Activated CD4-positive, CD25-positive, alpha-beta regulatory T cell treated with anti-CD3 and anti-CD28 coated beads, Interleukin-2, amount 50 U/mL, for 72 hours (primary cell): ENCODE results near the gene ZGRF1.
"Not testable (repeated sequence)": the region's sequence is repeated elsewhere in the genome, so short reads cannot be mapped to it uniquely, and the experiment has no call there.

Source experiments
- DNase-seq: peaks from one replicate; pipeline ENCODE4 v3.0.0; 2021

The ZGRF1 gene

DNA sequence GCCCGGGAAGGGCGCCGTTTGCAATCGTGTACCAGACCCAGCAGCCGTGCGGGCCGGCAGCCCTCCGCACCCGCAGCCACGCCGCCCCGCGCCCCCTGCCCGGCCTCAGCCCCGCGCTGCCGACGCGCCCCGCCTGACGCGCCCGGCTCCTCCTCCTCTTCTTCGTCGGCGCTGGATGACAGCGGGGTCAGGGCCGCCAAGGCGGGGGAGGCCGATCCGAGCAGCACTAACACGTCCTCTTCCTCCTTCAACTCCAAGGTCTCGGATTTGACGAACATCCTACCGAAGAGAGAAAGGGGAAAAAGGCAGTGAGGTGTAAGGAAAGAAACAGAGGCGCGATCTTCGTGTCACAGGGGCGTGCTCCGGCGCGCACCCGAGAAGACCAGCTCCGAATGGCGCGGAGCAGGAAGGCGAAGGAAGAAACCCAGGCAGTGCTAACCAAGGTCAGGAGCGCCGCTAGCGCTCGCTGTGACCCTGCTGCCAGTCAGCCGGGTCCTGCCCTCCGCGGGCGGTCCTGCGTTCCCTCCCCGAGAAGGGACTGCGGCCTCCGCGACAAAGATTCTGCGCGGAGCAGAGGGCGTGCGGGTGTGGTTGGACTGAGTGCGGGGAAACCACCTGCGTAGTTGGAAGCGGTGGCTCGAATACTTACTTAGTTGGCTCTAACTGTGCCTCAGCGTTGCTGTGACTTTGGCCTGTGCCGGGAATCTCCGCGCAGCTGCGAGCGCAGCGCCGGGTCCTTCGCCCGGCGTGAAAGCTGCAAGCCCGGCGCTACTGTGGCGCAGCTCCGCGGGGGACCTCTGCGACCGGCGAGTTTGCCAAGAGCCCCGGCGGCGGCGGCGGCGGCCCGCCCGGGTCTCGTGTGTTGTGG lies 121.3 kb downstream of the ZGRF1 start:
- DNase-seq, result peak; percentile 48

DNA sequence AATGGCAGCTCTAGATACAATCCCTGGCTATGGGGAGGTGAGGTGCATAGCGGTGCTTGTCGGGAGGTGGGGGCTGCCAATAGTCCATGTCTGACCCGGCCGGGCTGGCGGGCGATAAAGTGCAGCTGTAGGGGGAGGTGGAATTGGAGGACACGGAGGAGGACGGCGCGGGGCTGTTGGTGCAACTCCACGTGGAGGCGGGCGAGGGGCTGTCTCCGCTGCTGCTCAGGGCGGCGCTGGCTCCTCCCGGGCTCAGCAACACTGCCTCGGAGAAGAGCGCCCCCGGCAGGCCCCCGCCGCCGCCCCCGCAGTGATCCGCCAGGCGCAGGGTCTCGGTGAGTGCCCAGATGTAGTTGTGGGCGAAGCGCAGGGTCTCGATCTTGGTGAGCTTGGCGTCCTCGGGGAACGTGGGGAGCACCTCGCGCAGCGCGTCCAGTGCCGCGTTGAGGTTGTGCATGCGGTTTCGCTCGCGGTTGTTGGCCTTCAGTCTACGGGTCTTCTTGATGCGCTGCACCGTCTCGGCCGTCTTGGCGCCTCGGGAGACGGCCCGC lies 122.0 kb downstream of the ZGRF1 start:
- DNase-seq, result no peak

DNA sequence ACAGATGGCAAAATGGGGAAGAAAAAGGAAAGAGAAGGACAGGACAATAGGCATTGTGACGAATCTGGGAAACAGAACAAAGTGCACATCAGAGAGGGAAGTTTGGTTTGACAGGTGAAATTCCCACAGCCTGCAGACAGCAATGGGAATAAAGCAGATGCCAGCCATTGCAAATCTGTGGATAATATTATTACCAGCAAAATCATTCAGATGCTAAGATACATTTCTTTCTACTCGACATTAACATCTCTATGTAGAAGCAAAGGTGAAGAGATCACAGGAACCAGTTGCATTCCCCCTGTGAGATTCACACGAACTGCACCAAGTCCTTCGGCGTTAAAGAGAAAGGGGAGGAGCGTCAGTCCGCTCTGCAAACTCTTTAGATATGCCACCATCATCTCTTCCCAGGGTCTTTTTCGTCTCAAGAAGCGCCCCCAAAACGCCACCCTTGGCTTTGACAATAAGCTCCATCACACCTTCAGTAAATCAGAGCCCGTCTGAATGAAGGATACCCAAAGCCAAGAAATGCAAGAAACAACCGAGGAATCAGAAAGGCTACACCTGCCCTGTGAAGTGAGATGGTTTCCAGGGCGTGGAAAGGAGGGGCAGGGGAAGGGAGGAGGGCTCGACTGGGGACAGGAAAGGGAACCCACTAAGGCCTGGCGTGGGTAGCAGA lies 122.6 kb downstream of the ZGRF1 start:
- DNase-seq, result no peak

DNA sequence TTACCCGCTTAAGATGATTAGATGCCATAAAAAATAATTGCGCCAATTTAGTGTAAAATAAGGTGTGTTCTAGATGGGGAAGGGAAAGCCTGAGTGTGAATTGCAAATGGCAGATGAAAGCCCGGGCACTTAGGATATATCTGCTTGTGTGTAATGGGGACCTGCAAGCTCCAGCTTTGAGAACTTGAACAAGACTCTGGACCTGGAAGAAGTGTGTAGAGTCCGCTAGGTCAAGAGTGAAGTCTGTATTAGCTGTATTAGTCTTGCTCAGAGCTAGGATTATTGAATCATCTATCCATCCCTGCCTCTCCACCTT lies 124.9 kb downstream of the ZGRF1 start:
- DNase-seq, result no peak

DNA sequence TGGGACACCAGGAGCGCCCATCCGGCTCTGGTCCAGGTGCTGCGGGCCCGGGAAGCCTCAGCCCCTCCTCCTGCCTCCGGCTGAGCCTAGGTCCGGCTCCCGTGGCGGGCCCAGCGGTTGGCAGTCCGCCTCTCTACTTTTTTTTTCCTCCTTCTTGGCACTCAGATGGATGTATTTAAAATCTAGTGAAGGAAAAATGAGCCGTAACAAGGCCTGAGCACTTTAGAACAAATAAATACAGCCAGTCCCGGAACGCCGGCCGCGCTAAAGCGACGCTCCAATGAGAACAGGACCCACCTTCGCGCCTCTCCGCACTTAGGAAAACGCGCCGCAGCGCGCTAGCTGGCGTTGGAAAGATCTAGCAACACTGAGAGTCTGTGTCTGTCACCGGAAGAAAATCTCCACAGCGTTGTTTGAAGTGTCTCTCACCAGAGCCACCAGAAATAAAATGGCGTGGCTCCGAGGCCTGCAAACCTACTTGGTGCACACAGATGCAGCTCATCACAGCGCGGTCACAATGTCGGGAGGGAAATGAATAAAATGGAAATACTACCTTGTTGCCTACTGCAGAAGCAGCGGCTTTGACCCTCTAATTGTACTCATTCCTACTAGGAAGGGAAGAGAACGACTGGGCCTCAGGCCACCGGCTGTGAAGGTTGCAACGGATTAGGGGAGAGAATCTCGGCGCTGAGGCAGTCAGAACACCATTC lies 125.5 kb downstream of the ZGRF1 start:
- DNase-seq, result no peak

DNA sequence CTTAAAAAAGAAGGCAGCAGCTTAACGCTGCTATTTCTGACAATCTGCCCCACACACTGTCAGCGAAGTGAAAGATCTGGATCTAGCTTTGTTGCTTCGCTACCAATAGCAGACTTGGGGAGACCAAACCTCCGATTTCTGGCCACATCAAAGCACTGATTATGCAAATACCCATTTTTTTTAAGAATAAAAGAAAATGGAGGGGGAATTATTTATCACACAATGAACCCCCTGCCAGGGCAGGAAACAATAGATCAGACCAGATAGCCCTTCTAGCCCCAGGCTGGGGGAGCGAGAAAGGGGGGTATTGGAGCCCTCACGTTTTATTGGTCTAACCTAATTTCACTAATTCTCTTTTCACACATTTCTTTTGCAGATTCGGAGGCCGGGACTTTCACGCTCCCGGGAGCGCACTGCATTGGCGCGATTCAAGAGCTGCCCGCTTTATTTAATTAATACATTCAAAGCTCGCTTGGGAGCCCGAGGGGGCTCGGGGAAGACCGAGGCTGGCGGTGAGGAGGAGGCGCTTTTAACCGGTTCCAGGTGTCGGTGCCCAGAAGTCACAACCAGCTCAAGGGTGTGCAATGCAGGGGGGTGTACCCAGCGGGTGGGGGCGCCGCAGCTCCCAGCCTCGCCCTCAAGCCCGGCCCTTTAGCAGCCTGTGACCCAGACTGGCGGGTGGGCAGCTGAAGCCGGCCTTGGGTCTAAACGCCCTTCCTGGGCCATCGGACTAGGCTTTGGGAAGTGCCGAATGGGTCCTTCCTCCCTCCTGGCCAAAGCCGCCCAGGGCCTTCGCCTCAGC lies 126.2 kb downstream of the ZGRF1 start:
- no peak for DNase-seq

DNA sequence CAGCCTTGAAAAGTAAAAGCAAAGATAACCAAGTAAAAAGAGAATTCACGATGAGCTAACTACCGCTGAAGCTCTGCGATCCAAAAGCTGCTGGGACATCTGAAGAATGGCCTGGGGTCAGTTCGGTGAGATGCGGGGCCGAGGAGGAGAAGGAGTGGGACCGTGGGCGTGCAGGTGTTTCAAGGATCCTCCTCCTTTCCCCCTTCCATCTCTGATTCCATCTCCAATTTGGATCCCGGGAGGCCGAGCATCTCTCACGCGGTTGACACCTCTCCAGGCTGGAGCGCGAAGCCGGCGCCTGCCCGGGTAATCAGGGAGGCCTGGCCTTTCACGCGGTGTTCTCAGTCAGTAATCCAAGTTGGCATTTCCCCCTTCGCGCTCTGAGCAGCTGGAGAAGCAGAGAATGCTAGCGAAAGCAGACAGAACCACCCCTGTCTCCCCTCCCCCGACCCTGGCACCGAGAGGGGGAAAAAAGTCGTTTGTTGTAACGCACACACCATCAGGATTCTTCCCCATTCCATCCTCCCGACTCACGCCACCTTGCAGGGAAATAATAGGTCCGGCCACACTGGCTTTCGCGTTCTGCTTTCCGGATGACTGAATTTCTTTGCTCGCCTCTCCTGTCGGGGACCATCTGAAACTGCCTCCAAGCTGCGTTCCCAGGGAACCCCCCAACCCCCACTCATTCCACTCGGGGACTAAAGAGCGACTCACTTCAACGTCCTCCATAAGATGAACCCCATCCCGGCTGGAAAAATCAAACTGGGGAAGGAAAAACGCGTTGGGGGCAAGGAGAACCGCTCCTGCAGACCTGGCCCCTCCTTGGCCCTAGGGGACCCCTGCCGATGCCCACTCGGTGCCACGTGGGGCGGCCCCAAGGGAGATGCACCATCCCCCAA lies 127.2 kb downstream of the ZGRF1 start:
- no peak for DNase-seq

DNA sequence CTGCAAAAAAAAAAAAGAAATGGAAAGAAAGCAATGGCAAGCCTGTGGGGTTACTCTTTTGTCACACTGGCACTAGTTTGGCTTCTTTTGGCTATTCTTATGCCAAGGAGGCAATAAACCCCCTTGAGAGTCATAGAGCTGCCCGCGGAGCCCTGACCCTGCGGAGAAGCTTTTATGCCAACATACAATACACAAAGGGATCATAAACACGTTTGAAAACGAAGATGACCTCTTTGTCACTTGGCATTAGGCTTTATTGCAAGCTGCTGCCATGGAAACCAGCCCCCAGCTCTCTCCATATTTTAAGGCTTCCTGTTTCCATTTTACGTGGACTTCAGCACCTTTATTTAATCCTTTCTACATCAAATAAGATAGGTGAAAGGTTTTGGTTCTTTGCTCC lies 128.4 kb downstream of the ZGRF1 start:
- DNase-seq, result no peak

DNA sequence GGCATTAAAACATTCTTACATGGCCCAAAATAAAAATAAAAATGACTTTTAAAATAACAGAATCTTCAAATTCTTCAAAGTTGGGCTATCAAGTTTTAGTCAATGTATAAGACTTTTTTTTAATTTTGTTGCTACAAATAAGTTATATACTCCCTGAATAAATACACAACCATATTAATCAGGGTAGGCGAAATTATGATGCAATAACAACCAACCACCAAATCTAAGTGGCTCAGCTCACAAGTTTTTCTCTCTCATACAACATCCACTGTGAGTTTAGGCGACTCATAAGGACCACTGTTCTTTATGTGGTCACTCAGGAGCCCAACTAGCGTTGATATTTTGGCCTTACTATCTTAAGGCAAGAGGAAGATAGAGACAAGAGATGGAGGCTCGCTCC lies 131.9 kb downstream of the ZGRF1 start:
- no peak for DNase-seq

DNA sequence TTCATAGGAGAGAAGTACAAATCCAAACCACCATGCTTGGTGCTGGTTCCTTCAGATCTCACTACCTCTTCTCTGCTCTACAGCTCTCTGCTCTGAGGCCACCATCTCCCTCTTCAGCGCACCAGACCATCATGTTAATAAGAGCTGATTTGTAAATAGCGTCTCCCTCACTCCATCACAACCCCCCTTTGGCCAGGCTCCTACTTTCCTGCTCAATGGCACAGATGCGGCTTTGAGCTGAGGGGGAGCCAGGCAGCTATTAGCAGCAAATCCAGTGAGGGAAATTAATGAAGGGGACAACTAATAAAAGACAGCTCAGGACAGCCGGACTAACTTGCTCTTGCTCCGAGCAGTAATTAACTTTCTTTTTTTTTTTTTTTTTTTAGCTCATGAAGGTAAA lies 133.8 kb downstream of the ZGRF1 start:
- DNase-seq, result no peak

DNA sequence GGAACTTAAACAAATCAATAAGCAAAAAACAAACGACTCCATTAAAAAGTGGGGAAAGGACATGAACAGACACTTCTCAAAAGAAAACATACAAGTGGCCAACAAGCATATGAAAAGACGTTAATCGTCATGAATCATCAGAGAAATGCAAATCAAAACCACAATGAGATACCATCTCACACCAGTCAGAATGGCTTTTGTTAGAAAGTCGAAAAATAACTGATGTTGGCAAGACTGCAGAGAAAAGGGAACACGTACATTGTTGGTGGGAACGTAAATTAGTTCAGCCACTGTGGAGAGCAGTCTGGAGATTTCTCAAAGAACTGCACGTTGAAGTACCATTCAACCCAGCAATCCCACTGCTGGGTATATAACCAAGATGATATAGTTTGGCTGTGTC lies 144.4 kb downstream of the ZGRF1 start:
- no peak for DNase-seq

DNA sequence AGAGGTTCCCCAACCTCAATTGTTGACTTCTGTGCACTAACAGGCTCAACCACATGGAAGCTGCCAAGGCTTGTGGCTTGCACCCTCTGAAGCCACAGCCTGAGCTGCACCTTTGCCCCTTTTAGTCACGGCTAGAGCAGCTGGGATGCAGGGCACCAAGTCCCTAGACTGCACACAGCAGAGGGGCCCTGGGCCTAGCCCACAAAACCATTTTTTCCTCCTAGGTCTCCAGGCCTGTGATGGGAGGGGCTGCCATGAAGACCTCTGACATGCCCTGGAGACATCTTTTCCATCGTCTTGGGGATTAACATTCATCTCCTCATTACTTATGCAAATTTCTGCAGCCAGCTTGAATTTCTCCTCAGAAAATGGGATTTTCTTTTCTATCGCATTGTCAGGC lies 145.9 kb downstream of the ZGRF1 start:
- not testable (repeated sequence) for DNase-seq
